Endothelial cell of umbilical vein (primary cell): ENCODE results near the gene PARK7. TPM values are rescaled to one million over a fixed set of nuclear protein-coding genes. Genes with fewer than 3 reads are reported as not detected.

Source experiments
- BruUV-seq: library from RNA; stranded (reverse); fragments of 400-500 nt; replicated peaks from 2 replicates; lab custom pipeline; 2021; lab: Mats Ljungman, UMichigan
- CTCF ChIA-PET: fragments of 300-600, 350-600 bp; sonication (Branson Sonifier 250); formaldehyde crosslinking; loops from one replicate; lab custom pipeline; 2021; ENCODE audit warnings: antibody characterized with exemption, inconsistent platforms; lab: Charles Lee
- POLR2A ChIA-PET: fragments of 300-600, 350-600 bp; sonication (Branson Sonifier 250); formaldehyde crosslinking; loops from one replicate; lab custom pipeline; 2021; ENCODE audit warnings: antibody characterized with exemption, inconsistent platforms; lab: Charles Lee
- DNase-seq: peaks from one replicate; pipeline ENCODE4 v3.0.0-alpha.2; 2011; ENCODE audit warnings: low read depth, low spot score
- FAIRE-seq: peaks from 2 replicates; lab custom pipeline; 2011; peaks lifted over from hg19 to GRCh38; lab: Jason Lieb, UNC
- H2AFZ ChIP-seq: 2 replicates; pipeline ENCODE4 v1.6.0; 2012; ENCODE audit warnings: low read depth, low read length, control low read depth, inconsistent platforms
- H3K27ac ChIP-seq: 2 replicates; pipeline ENCODE4 v1.5.1; 2011; ENCODE audit warnings: low read depth, mild to moderate bottlenecking, control low read depth, low read length, moderate library complexity; ENCODE audit not compliant: insufficient read depth
- H3K27me3 ChIP-seq, 2 experiments: 2 replicates each; pipeline versions ENCODE4 v1.6.0 to v1.6.1; 2011; ENCODE audit warnings: low read length in 2 of 2, mixed read lengths in 1 of 2; ENCODE audit not compliant: control insufficient read depth in 2 of 2, insufficient read depth in 2 of 2
- H3K36me3 ChIP-seq, 2 experiments: 2 replicates in 1 of 2; 3 replicates in 1 of 2; pipeline ENCODE4 v1.5.1; 2011; ENCODE audit warnings: low read length in 2 of 2, mild to moderate bottlenecking in 1 of 2, moderate library complexity in 1 of 2; ENCODE audit not compliant: control insufficient read depth in 2 of 2, insufficient read depth in 2 of 2; ENCODE audit errors: extremely low read depth in 1 of 2
- H3K4me1 ChIP-seq: 3 replicates; pipeline ENCODE4 v1.5.1; 2011; ENCODE audit warnings: mild to moderate bottlenecking, low read length; ENCODE audit not compliant: control insufficient read depth, insufficient read depth; ENCODE audit errors: extremely low read depth
- H3K4me2 ChIP-seq: 2 replicates; pipeline ENCODE4 v1.6.1; 2011; ENCODE audit warnings: low read length, control low read depth, mixed read lengths; ENCODE audit not compliant: insufficient read depth
- H3K4me3 ChIP-seq, 3 experiments: fragments of 200-600 bp in 1 of 3; sonication (generic), shearing (Covaris generic) in 1 of 3; replicated peaks in 1 of 3; 2 replicates each; pipeline ENCODE4 v1.5.1; 2011 to 2016; ENCODE audit warnings: control low read depth in 3 of 3, low read length in 3 of 3, mild to moderate bottlenecking in 2 of 3, inconsistent platforms in 1 of 3, low read depth in 1 of 3, moderate library complexity in 1 of 3; ENCODE audit not compliant: insufficient read depth in 1 of 3
- H3K79me2 ChIP-seq: 2 replicates; pipeline ENCODE4 v1.6.0; 2012; ENCODE audit warnings: low read length, inconsistent platforms; ENCODE audit not compliant: control insufficient read depth, insufficient read depth
- H3K9ac ChIP-seq: replicated peaks from 2 replicates; pipeline ENCODE3; 2011; ENCODE audit warnings: low read length, control low read depth; ENCODE audit not compliant: insufficient read depth; ENCODE audit errors: extremely low read depth
- H3K9me1 ChIP-seq: replicated peaks from 3 replicates; pipeline ENCODE4 v1.6.0; 2011; ENCODE audit warnings: mild to moderate bottlenecking, low read length; ENCODE audit not compliant: control insufficient read depth, insufficient read depth; ENCODE audit errors: extremely low read depth
- H3K9me3 ChIP-seq: replicated peaks from 2 replicates; pipeline ENCODE4 v1.5.1; 2012; ENCODE audit warnings: low read length, inconsistent platforms; ENCODE audit not compliant: control insufficient read depth, insufficient read depth
- H4K20me1 ChIP-seq: replicated peaks from 2 replicates; pipeline ENCODE3; 2011; ENCODE audit warnings: mild to moderate bottlenecking, low read length; ENCODE audit not compliant: control insufficient read depth, insufficient read depth; ENCODE audit errors: extremely low read depth
- CTCF ChIP-seq, 2 donors: IDR thresholded peaks; 1 replicate in 1 of 2; 2 replicates in 1 of 2; pipeline ENCODE4 v1.5.1; 2011; ENCODE audit warnings: low read length in 2 of 2, mild to moderate bottlenecking in 2 of 2, moderate library complexity in 2 of 2, control low read depth in 1 of 2, inconsistent platforms in 1 of 2, low read depth in 1 of 2; ENCODE audit not compliant: insufficient read depth in 1 of 2; ENCODE audit errors: extremely low read depth in 1 of 2
- EZH2 ChIP-seq: IDR thresholded peaks from 2 replicates; pipeline ENCODE4 v1.6.1; 2012; ENCODE audit warnings: borderline replicate concordance, low read depth, mild to moderate bottlenecking, moderate library complexity, low read length, inconsistent platforms; ENCODE audit not compliant: severe bottlenecking
- FOS ChIP-seq: IDR thresholded peaks from 2 replicates; pipeline ENCODE4 v1.6.1; 2011; ENCODE audit warnings: mild to moderate bottlenecking, low read length, moderate library complexity, borderline replicate concordance; ENCODE audit not compliant: insufficient read depth
- GATA2 ChIP-seq: IDR thresholded peaks from 2 replicates; pipeline ENCODE4 v1.7.0; 2011; ENCODE audit warnings: low read depth, mild to moderate bottlenecking, moderate library complexity, mixed read lengths, low read length; ENCODE audit not compliant: insufficient read length, insufficient read depth
- JUN ChIP-seq: IDR thresholded peaks from 2 replicates; pipeline ENCODE4 v1.6.1; 2011; ENCODE audit warnings: borderline replicate concordance, low read depth; ENCODE audit not compliant: insufficient read length, insufficient read depth
- MAX ChIP-seq: IDR thresholded peaks from 2 replicates; pipeline ENCODE4 v1.6.1; 2011; ENCODE audit not compliant: insufficient read depth, insufficient read length
- MYC ChIP-seq: IDR thresholded peaks from one replicate; pipeline ENCODE4 v1.6.1; 2011; ENCODE audit warnings: mild to moderate bottlenecking, low read depth, low read length
- POLR2A ChIP-seq: IDR thresholded peaks from 2 replicates; pipeline ENCODE4 v1.6.1; 2012; ENCODE audit warnings: low read depth, mild to moderate bottlenecking, control low read depth, low read length
- POLR2AphosphoS5 ChIP-seq: IDR thresholded peaks from 2 replicates; pipeline ENCODE4 v1.6.1; 2012; ENCODE audit warnings: low read depth, mild to moderate bottlenecking, control low read depth, low read length, moderate library complexity; ENCODE audit not compliant: insufficient read depth
- dilution Hi-C: fragments of 300-500 bp; cut with MboI; formaldehyde crosslinking; loops from one replicate; pipeline ENCODE4 v1.15.0; 2019; ENCODE audit warnings: low sequenced_read_pairs; ENCODE audit not compliant: extremely low pct_ligation_motif_present
- intact Hi-C: fragments of 100-400 bp; cut with micrococcal nuclease; formaldehyde crosslinking; loops from one replicate; pipeline ENCODE4 v1.10.0; 2022
- polyA plus RNA-seq, 4 experiments: library from polyadenylated mRNA; depleted of rRNA in 3 of 4; stranded (reverse) in 3 of 4; unstranded in 1 of 4; fragments of >200 nt; gene quantifications; 2 replicates each; pipeline versions ENCODE4 v1.2.1 to v1.2.3, GENCODE V29; 2011 to 2012; ENCODE audit warnings: missing spikeins in 1 of 4
- total RNA-seq: library from RNA; stranded (reverse); gene quantifications from 2 replicates; pipeline ENCODE4 v1.2.3, GENCODE V29; 2021

Gene PARK7
- total and polyA plus RNA-seq, 2 donors (not counting 3 experiments of a cell fraction or from before 2014, with no cell fraction given), result 203 to 294 TPM

GRCh38 chr1:8013800-8014199 is 52.3 kb downstream of the PARK7 start:
- Histone ChIP-seq H3K27ac (no peak overlapping the region), H3K9ac (no peak overlapping the region), H2AFZ (no peak overlapping the region), H3K79me2 (peaks cover 60% of the 10 kb centered on the region), H4K20me1 (peaks cover 2% of the 10 kb centered on the region), H3K4me2 (no peak overlapping the region), H3K4me1 (peaks cover 38% of the 10 kb centered on the region), H3K27me3 (no peaks in the 10 kb centered on the region), H3K9me3 (no peaks in the 10 kb centered on the region), H3K36me3 (peaks cover 21% of the 10 kb centered on the region in 2 experiments), H3K4me3 (no peak overlapping the region), H3K9me1 (no peaks in the 10 kb centered on the region)
- dilution Hi-C loops, result loop anchor here (10.0 kb wide), 1 partner anchor 301 kb away; the partner anchor contains the start of gene SLC45A1
- DNase-seq (no peak), FAIRE-seq (no peak)
- ChIA-PET POLR2A (no interaction called here), CTCF (interaction anchor here (0.6 to 10.4 kb wide), 10 partner anchors 10 to 336 kb away, joined by 3 to 396 read pairs (median 16); no protein-coding TSS in a partner anchor)
- intact Hi-C loops, result loop anchor here (2.0 kb wide), 2 partner anchors 31 to 39 kb away; no protein-coding TSS in a partner anchor
- TF ChIP-seq EZH2, result no peak
- no peak for TF ChIP-seq MYC
- no peak for TF ChIP-seq JUN
- no peak for TF ChIP-seq POLR2A
- no peak for TF ChIP-seq MAX
- no peak for TF ChIP-seq GATA2
- TF ChIP-seq FOS, result no peak
- BruUV-seq, result no TSS peak

- Histone ChIP-seq H2AFZ (no peak overlapping the region), H3K9ac (no peak overlapping the region), H3K79me2 (peaks cover 67% of the 10 kb centered on the region), H3K36me3 (peaks cover 20 to 21% of the 10 kb centered on the region in 2 experiments), H4K20me1 (peaks cover 2% of the 10 kb centered on the region), H3K4me2 (no peak overlapping the region), H3K9me3 (no peaks in the 10 kb centered on the region), H3K27me3 (no peaks in the 10 kb centered on the region), H3K27ac (peak overlapping the region; percentile 39), H3K4me1 (peaks cover 45% of the 10 kb centered on the region), H3K9me1 (no peaks in the 10 kb centered on the region), H3K4me3 (no peak overlapping the region)
- FAIRE-seq, result no peak
- ChIA-PET CTCF (interaction anchor here (0.9 to 10.4 kb wide), 50 partner anchors 8 to 398 kb away, joined by 3 to 396 read pairs (median 5); no protein-coding TSS in a partner anchor), POLR2A (interaction anchor here (0.6 to 1.4 kb wide), 5 partner anchors 10 to 340 kb away, joined by 3 to 8 read pairs (median 4); no protein-coding TSS in a partner anchor)
- TF ChIP-seq POLR2A (no peak), POLR2AphosphoS5 (no peak), MYC (no peak), JUN (no peak), GATA2 (no peak), EZH2 (no peak), MAX (no peak), CTCF (IDR thresholded peaks at IDR 0.05; ENCODE audit: extremely low read depth in 1 of 2, insufficient read depth in 1 of 2, low read depth in 1 of 2, low read length in 2 of 2) (no peak), FOS (no peak)
- no TSS peak for BruUV-seq
- intact Hi-C loops, result loop anchor here (2.0 kb wide), 2 partner anchors 32 to 40 kb away; no protein-coding TSS in a partner anchor
- dilution Hi-C loops, result loop anchor here (10.0 kb wide), 1 partner anchor 300 kb away; the partner anchor contains the start of gene SLC45A1
- DNase-seq, result no peak
Measured at GRCh38 chr1:8014381-8014988, 53.0 kb downstream of the PARK7 start.
